NCI-H748 (cell line): ENCODE measurements around the gene KCNE1.

Experiments used
- DNase-seq: peaks from one replicate; lab custom pipeline; 2025; ENCODE audit not compliant: unreplicated experiment; lab: John Stamatoyannopoulos, UW

KCNE1 gene

GRCh38 chr21:34536311-34536710 is 24.3 kb upstream of the KCNE1 start:
- no peak for DNase-seq

GRCh38 chr21:34535886-34536285 is 23.9 kb upstream of the KCNE1 start:
- no peak for DNase-seq

GRCh38 chr21:34534522-34534921 is 22.5 kb upstream of the KCNE1 start:
- no peak for DNase-seq

- no peak for DNase-seq
Measured at GRCh38 chr21:34533938-34534337, 21.9 kb upstream of the KCNE1 start.

GRCh38 chr21:34531399-34531798 is 19.4 kb upstream of the KCNE1 start:
- no peak for DNase-seq

GRCh38 chr21:34530261-34530660 is 18.3 kb upstream of the KCNE1 start:
- no peak for DNase-seq

- DNase-seq: no peak
Measured at GRCh38 chr21:34528131-34528561, 16.1 kb upstream of the KCNE1 start.

- no peak for DNase-seq
Measured at GRCh38 chr21:34526618-34527290, 14.7 kb upstream of the KCNE1 start.

- DNase-seq: no peak
Measured at GRCh38 chr21:34526241-34526617, 14.2 kb upstream of the KCNE1 start.

GRCh38 chr21:34524646-34525601 is 12.9 kb upstream of the KCNE1 start:
- no peak for DNase-seq

- DNase-seq: peak; percentile 39
Measured at GRCh38 chr21:34523019-34523555, 11.1 kb upstream of the KCNE1 start.

GRCh38 chr21:34522284-34522683 is 10.3 kb upstream of the KCNE1 start:
- DNase-seq: no peak

GRCh38 chr21:34521561-34521960 is 9.6 kb upstream of the KCNE1 start:
- no peak for DNase-seq

- DNase-seq: no peak
Measured at GRCh38 chr21:34520764-34521508, 8.9 kb upstream of the KCNE1 start.

- DNase-seq: no peak
Measured at GRCh38 chr21:34520281-34520680, 8.3 kb upstream of the KCNE1 start.

- DNase-seq: no peak
Measured at GRCh38 chr21:34519694-34520093, 7.7 kb upstream of the KCNE1 start.

- DNase-seq: no peak
Measured at GRCh38 chr21:34519016-34519415, 7.0 kb upstream of the KCNE1 start.

- DNase-seq: no peak
Measured at GRCh38 chr21:34518301-34518700, 6.3 kb upstream of the KCNE1 start.

GRCh38 chr21:34517491-34518245 is 5.7 kb upstream of the KCNE1 start:
- peak; percentile 19 for DNase-seq

GRCh38 chr21:34517039-34517438 is 5.0 kb upstream of the KCNE1 start:
- no peak for DNase-seq
